HEK293 (cell line): ENCODE data around the gene LCE2A.

Source experiments
- KLF10 ChIP-seq: fragments of 450-650 bp; IDR thresholded peaks from 2 replicates; pipeline ENCODE4 v1.5.1; 2018; ENCODE audit warnings: missing biosample characterization, mild to moderate bottlenecking, missing genetic modification characterization
- MYNN ChIP-seq: fragments of 450-650 bp; formaldehyde crosslinking; IDR thresholded peaks from 2 replicates; pipeline ENCODE4 v1.5.1; 2016; ENCODE audit warnings: missing biosample characterization, missing genetic modification characterization, borderline replicate concordance
- ZBTB21 ChIP-seq: fragments of 450-650 bp; formaldehyde crosslinking; IDR thresholded peaks from 2 replicates; pipeline ENCODE4 v1.5.1; 2017; ENCODE audit warnings: missing biosample characterization, missing genetic modification characterization
- ZNF169 ChIP-seq: fragments of 450-650 bp; formaldehyde crosslinking; IDR thresholded peaks from 2 replicates; pipeline ENCODE4 v1.5.1; 2016; ENCODE audit warnings: missing biosample characterization, missing genetic modification characterization
- ZNF239 ChIP-seq: fragments of 450-650 bp; formaldehyde crosslinking; IDR thresholded peaks from 2 replicates; pipeline ENCODE4 v1.5.1; 2016; ENCODE audit warnings: missing biosample characterization, missing genetic modification characterization
- ZNF324 ChIP-seq: fragments of 450-650 bp; formaldehyde crosslinking; IDR thresholded peaks from 2 replicates; pipeline ENCODE4 v1.5.1; 2016; ENCODE audit warnings: missing biosample characterization, missing genetic modification characterization
- ZNF501 ChIP-seq: fragments of 450-650 bp; formaldehyde crosslinking; IDR thresholded peaks from 2 replicates; pipeline ENCODE4 v1.5.1; 2016; ENCODE audit warnings: missing biosample characterization, missing genetic modification characterization
- TF ChIP-seq, protein P1 (sequence below): fragments of 450-650 bp; formaldehyde crosslinking; IDR thresholded peaks from 2 replicates; pipeline ENCODE4 v1.5.1; 2016; ENCODE audit warnings: missing biosample characterization, missing genetic modification characterization

GRCh38 chr1:152654110-152654509 is 44.0 kb upstream of the LCE2A start:
- TF ChIP-seq ZNF324 (tag by site-specific recombination) (no peak), MYNN (tag by site-specific recombination) (no peak), KLF10 (no peak), ZNF169 (no peak), ZNF239 (tag by site-specific recombination) (no peak), ZNF501 (tag by site-specific recombination) (no peak), ZBTB21 (tag by site-specific recombination) (no peak)
- TF ChIP-seq, protein P1, sequence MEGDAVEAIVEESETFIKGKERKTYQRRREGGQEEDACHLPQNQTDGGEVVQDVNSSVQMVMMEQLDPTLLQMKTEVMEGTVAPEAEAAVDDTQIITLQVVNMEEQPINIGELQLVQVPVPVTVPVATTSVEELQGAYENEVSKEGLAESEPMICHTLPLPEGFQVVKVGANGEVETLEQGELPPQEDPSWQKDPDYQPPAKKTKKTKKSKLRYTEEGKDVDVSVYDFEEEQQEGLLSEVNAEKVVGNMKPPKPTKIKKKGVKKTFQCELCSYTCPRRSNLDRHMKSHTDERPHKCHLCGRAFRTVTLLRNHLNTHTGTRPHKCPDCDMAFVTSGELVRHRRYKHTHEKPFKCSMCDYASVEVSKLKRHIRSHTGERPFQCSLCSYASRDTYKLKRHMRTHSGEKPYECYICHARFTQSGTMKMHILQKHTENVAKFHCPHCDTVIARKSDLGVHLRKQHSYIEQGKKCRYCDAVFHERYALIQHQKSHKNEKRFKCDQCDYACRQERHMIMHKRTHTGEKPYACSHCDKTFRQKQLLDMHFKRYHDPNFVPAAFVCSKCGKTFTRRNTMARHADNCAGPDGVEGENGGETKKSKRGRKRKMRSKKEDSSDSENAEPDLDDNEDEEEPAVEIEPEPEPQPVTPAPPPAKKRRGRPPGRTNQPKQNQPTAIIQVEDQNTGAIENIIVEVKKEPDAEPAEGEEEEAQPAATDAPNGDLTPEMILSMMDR, result 0 out of 2 replicates have a peak, but pooled peaks have one; percentile 35
